GM21737 (cell line): ENCODE measurements around the gene KCNG3.
"Not testable (repeated sequence)": the region's sequence is repeated elsewhere in the genome, so short reads cannot be mapped to it uniquely, and the experiment has no call there.

Source experiments
- ATAC-seq: cut with Tn5 transposase; IDR thresholded peaks from one replicate; pipeline ENCODE4 v1.9.1; 2021; ENCODE audit warnings: mild to moderate bottlenecking, moderate library complexity; ENCODE audit not compliant: unreplicated experiment

Gene KCNG3

GRCh38 chr2:42430188-42430587 lies 63.6 kb downstream of the KCNG3 start:
- ATAC-seq: no peak

DNA sequence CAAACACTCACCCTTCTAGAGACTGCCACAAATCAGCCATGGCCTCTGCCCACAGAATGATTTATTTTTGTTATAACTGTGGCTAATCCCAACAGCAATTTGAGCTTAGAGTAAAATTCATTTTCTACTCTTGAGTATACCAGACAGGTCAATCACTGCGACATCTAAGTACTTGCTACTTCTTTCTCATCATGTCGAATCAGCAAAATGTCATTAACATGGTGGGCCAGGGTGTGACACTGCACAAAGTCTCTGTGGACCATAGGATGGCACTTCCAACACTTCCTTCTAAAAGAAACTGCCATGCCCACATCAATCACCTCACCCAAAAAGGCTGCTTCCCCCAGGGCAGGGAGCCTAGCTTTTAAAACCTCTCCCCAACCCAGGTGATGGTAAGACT lies 64.4 kb downstream of the KCNG3 start:
- ATAC-seq: no peak

DNA sequence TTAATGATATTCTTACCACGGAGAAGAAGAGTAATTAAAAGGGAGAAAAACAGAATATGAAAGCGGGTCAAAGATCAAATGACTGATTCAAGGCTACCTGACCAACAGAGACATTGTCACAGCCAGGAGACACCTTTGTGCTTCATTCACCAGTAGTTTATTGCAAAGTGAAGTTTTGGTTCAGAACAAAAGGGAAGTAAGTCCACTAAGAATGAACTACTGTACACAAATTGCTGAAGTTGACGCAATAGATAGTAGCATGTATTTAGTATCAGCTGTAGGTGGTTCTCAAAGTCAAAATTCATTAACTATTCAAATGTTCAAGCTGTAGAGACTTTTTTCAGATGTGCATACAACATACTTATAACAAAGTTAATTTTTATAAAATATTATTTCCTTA lies 68.1 kb downstream of the KCNG3 start:
- ATAC-seq: no peak

- no peak for ATAC-seq
Observed at GRCh38 chr2:42424033-42424432, 69.7 kb downstream of the KCNG3 start.

DNA sequence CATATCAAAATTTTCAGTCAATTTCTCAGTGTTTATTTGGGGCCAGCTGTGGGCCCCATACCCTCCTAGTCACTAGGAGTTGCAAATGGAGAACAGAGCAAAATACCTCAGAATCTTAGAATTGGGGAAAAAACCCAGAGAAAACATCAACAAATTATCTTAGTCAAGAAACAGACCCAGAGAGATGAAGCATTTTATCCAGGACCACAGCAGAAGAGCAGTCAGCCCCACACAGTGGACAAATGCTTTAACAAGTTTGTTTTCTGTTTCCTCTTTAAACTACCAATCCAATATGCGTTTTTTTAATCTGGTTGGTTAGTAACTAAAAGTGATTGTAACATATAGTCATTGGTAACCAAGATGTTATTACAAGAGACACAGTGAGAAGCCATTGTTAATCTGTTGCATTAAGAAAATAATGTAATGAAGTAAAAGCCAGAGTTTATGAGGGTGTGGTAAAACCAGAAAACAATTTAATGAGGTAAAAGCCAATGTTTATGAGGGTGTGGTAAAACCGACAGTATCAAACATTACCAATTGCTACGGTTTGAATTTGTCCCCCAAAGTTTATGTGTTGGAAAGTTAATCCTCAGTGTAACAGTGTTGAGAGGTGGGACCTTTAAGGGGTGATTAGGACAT lies 72.1 kb downstream of the KCNG3 start:
- no peak for ATAC-seq

GRCh38 chr2:42421157-42421485 lies 72.7 kb downstream of the KCNG3 start:
- no peak for ATAC-seq

GRCh38 chr2:42414648-42415047 lies 79.1 kb downstream of the KCNG3 start:
- no peak for ATAC-seq

DNA sequence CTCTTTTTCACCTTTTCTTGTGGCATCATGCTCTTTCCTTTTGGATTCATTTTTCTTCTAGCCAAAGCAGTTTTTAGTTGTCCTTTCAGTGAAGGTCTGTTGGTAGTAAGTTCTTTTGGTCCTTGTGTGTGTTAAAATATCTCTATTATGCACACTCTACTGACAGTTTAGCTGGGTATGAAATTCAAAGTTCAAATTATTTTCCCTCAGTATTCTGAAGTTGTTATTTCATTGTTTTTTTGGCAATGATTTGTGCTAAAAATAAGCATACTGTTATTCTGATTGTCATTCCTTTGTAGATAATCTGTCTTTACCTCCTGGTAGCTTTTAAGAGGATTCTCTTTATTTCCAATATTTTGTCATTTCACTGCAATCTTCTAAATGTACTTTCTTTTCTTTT lies 79.6 kb downstream of the KCNG3 start:
- no peak for ATAC-seq

- ATAC-seq: no peak
Observed at GRCh38 chr2:42410742-42411514, 82.9 kb downstream of the KCNG3 start.

DNA sequence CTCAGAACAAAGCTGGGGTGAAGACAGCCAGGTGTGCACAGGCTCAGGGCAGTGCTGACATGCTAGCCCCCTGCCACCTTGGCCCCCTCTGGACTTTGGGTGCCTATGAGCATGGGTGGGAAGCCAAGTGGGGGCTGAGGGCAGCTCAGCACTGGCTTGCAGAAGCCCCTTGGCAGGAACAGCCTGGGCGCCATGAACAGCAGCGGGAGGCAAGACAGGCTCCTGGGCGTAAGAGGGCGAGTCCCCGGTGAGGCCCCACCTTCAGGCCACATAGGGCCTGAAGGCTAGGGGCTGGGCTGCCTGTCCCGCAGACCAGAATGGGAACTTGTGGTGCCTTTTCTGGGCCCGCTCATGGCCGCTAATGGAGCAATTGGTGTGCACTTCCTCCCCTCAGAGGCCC lies 85.8 kb downstream of the KCNG3 start:
- no peak for ATAC-seq

GRCh38 chr2:42407476-42407875 lies 86.3 kb downstream of the KCNG3 start:
- no peak for ATAC-seq

DNA sequence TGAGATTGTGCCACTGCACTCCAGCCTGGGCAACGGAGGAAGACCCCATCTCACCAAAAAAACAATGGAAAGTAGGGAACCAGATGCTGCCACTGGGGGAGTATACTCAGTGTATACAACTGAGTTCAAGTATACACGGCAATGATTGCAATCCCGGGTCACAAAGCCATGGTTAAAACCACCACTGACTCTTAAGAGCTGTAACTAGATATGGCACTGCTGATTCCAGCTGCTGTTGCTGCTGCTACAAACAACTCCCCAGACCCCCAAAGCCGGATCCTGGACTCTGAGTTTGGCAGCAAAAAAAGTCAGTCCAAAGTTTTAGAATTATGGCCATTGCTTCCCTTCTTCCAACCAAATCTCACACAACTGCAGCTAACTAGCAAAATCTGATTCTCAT lies 89.1 kb downstream of the KCNG3 start:
- no peak for ATAC-seq

- ATAC-seq: no peak
Observed at GRCh38 chr2:42401773-42402172, 92.0 kb downstream of the KCNG3 start.

DNA sequence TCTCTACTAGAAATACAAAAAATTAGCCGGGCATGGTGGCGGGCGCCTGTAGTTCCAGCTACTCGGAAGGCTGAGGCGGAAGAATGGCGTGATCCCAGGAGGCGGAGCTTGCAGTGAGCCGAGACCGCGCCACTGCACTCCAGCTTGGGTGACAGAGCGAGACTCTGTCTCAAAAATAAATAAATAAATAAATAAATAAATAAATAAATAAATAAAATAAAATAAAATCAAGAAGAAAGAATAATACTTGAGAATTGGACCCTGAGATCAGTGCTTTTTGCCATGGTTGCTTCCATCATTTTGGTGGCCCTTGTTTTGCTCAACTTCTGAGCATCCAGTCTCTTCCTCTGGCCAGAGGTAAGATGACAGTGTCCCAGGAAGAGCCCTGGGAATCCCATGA lies 95.7 kb downstream of the KCNG3 start:
- ATAC-seq: not testable (repeated sequence)

DNA sequence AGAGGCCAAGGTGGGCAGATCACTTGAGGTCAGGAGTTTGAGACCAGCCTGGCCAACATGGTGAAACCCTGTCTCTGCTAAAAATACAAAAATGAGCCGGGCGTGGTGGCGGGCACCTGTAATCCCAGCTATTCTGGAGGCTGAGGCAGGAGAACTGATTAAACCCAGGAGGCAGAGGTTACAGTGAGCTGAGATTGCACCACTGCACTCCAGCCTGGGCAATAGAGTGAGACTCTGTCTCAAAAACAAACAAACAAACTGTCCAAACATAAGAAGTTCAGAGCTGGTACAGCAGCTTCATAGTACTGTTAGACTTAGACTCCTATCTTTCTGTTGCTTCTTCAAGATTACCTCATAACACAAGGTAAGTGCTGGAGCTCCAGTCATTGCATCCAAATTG lies 100.5 kb downstream of the KCNG3 start:
- not testable (repeated sequence) for ATAC-seq

DNA sequence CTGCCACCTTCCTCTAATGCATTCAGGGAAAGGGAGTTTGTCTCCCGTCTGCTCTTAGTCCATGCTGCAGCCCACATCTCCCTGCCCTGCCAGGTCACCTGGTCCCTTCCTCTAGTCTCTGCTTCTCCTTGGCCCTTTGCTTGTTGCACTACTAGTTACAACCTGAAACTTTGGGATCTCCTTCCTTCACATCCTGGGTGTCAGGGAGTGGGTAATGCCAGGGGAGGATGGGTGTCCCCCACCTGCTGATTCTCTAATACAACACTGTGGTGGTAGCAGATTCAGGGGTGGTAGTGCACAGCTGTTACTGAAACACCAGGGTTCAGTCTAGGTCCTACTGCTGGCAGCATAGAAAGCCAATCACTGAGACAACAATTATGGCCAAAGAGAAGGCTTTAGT lies 101.6 kb downstream of the KCNG3 start:
- no peak for ATAC-seq
